DOHH2 (cell line): ENCODE measurements around the gene FSTL4.

Experiments used
- EZH2phosphoT487 ChIP-seq: fragments of 200-600 bp; sonication (generic); IDR thresholded peaks from 2 replicates; pipeline ENCODE4 v1.6.1; 2017; ENCODE audit warnings: borderline replicate concordance, mild to moderate bottlenecking, antibody characterized with exemption, low read length, moderate library complexity, mixed read lengths
- TF ChIP-seq, protein P1 (sequence below): fragments of 200-600 bp; sonication (generic); IDR thresholded peaks from one replicate; pipeline ENCODE4 v1.5.1; 2014; ENCODE audit warnings: antibody characterized with exemption, mild to moderate bottlenecking, low read depth, low read length; ENCODE audit not compliant: poor library complexity, severe bottlenecking

DNA sequence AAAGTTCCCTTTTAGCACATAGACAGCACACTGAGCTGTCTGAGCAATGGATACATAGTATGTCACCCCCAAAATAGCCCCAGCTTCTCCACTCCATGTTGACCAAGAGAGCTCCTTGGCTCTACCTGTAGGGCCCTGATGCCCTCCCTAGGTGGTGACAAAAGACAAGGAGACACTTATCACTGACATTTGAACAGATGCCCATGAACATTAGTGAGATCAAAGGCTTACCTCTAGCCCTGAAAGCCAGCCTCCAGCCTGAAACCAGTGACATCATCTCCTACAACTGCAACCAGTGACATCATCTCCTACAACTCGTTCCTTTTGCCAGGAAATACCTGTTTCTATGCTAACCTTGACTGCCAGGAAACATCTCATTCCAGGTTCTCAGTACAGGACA lies 122.7 kb downstream of the FSTL4 start:
- TF ChIP-seq, protein P1, sequence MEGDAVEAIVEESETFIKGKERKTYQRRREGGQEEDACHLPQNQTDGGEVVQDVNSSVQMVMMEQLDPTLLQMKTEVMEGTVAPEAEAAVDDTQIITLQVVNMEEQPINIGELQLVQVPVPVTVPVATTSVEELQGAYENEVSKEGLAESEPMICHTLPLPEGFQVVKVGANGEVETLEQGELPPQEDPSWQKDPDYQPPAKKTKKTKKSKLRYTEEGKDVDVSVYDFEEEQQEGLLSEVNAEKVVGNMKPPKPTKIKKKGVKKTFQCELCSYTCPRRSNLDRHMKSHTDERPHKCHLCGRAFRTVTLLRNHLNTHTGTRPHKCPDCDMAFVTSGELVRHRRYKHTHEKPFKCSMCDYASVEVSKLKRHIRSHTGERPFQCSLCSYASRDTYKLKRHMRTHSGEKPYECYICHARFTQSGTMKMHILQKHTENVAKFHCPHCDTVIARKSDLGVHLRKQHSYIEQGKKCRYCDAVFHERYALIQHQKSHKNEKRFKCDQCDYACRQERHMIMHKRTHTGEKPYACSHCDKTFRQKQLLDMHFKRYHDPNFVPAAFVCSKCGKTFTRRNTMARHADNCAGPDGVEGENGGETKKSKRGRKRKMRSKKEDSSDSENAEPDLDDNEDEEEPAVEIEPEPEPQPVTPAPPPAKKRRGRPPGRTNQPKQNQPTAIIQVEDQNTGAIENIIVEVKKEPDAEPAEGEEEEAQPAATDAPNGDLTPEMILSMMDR = peak; percentile 33
- no peak for TF ChIP-seq EZH2phosphoT487
